Measurements from ENCODE around the gene PKP3.

Gene PKP3

GRCh38 chr11:377174-377865 lies 16.7 kb upstream of the PKP3 start:
- DNase-seq (ENCODE audit: insufficient read length, low spot score) (no peak), FAIRE-seq (no peak)
- TF ChIP-seq, protein P1, sequence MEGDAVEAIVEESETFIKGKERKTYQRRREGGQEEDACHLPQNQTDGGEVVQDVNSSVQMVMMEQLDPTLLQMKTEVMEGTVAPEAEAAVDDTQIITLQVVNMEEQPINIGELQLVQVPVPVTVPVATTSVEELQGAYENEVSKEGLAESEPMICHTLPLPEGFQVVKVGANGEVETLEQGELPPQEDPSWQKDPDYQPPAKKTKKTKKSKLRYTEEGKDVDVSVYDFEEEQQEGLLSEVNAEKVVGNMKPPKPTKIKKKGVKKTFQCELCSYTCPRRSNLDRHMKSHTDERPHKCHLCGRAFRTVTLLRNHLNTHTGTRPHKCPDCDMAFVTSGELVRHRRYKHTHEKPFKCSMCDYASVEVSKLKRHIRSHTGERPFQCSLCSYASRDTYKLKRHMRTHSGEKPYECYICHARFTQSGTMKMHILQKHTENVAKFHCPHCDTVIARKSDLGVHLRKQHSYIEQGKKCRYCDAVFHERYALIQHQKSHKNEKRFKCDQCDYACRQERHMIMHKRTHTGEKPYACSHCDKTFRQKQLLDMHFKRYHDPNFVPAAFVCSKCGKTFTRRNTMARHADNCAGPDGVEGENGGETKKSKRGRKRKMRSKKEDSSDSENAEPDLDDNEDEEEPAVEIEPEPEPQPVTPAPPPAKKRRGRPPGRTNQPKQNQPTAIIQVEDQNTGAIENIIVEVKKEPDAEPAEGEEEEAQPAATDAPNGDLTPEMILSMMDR (IDR thresholded peaks at IDR 0.05; ENCODE audit: insufficient read depth, missing control alignments), result no peak

- DNase-seq (ENCODE audit: insufficient read length, low spot score), result no peak
- TF ChIP-seq, protein P1 (IDR thresholded peaks at IDR 0.05; ENCODE audit: insufficient read depth, missing control alignments), result no peak
- no peak for FAIRE-seq
Measured at GRCh38 chr11:377883-378500, 16.0 kb upstream of the PKP3 start.

- TF ChIP-seq, protein P1 (IDR thresholded peaks at IDR 0.05; ENCODE audit: insufficient read depth, missing control alignments), result no peak
- FAIRE-seq, result no peak
Measured at GRCh38 chr11:379205-380094, 14.6 kb upstream of the PKP3 start.

DNA sequence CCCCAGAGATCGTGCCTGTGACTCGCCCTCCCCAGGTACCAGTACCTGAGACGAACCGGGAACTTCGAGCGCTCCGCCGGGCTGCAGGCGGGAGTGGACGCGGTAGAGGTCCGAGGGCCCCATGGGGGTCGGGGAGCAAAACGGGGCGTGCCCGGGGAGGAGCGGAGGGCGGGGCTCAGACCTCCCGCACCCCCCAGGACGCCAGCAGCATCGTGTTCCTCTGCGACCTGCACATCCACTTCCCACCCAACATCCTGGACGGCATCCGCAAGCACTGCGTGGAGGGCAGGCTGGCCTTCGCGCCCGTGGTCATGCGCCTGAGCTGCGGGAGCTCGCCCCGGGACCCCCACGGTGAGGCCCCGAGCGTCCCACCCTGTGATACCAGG lies 13.9 kb upstream of the PKP3 start:
- TF ChIP-seq, protein P1 (IDR thresholded peaks at IDR 0.05; ENCODE audit: insufficient read depth, missing control alignments), result no peak
- no peak for DNase-seq (ENCODE audit: insufficient read length, low spot score)
- no peak for FAIRE-seq

More at GRCh38 chr11:379205-380094, 14.6 kb upstream of the PKP3 start:
- DNase-seq (ENCODE audit: insufficient read length, low spot score), result no peak

- DNase-seq (ENCODE audit: insufficient read length, low spot score) (no peak), FAIRE-seq (no peak)
- TF ChIP-seq, protein P1 (IDR thresholded peaks at IDR 0.05; ENCODE audit: insufficient read depth, missing control alignments), result no peak
Measured at GRCh38 chr11:380491-380890, 13.5 kb upstream of the PKP3 start.

DNA sequence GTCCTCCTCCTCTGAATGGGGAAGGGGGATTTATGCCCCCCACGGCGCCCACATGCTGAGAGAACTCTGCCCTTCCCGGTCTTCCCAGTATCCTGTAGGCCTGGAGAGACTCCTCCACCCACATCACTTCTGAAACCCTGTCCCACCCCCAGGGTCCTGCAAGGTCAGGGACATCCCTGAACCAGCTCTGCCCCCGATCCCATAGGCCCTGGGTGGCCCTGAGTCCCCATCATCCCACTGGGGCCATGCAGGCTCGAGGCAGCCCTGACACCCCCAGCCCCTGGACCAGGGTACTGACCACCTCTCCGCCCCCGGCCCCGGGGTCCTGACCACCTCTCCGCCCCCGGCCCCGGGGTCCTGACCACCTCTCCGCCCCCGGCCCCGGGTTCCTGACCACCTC lies 13.0 kb upstream of the PKP3 start:
- DNase-seq (ENCODE audit: insufficient read length, low spot score) (no peak), FAIRE-seq (no peak)
- TF ChIP-seq, protein P1 (IDR thresholded peaks at IDR 0.05; ENCODE audit: insufficient read depth, missing control alignments), result no peak
